ENCODE measurements around the gene NTM. TPM values are rescaled to one million over a fixed set of nuclear protein-coding genes. Genes with fewer than 3 reads are reported as not detected.

NTM gene
- total RNA-seq, 1 donor from 2014 or later, result 9.9 TPM

DNA sequence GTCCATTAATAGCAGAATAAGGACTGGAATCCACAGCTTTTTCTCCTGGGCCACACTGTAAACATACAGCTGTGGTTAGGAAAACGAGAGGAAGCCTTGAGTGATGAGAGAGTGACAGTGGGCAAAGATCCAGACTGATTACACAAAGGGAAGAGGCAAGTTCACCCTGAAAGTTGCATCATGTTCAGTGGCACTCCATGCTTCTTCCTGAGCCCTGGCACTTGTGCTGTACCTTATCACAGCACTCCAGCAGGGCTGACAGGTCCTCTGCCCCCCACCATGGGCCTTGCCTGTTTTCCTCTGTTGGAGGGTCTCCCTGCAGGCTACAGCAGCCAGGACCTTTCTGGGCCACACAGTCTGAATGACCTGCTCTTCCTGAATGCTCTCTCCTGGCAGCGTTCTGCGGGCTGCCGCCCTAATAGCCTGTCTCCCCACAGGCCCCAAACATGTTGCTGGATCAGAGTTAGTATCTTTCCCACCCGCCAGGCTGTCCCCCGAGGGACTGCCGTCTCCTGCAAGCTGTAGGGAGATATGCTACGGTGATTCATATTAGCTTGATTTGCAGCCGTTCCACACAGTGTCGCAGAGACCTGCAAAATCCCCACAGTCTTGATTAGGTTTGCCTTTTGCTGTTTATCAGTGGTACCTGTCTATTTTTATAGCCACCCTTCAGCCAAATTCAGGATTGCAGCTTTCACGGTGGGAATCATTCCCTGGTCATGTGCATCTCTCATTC is 60.2 kb downstream of the NTM start:
- H3K36me3 ChIP-seq (ENCODE audit: control insufficient read depth in 3 of 3, insufficient read depth in 3 of 3, low read length in 3 of 3), result no peaks in the 10 kb centered on the region
- H3K4me1 ChIP-seq (ENCODE audit: control insufficient read depth in 3 of 3, insufficient read depth in 3 of 3, low read length in 3 of 3), result no peaks in the 10 kb centered on the region
- no peak overlapping the region for H3K4me3 ChIP-seq (ENCODE audit: low read length in 3 of 3)
- no peaks in the 10 kb centered on the region for H3K27me3 ChIP-seq (ENCODE audit: control insufficient read depth in 3 of 3, insufficient read depth in 3 of 3, low read length in 3 of 3)
- no peak overlapping the region for H3K27ac ChIP-seq (ENCODE audit: low read depth, low read length)
- no peaks in the 10 kb centered on the region for H3K9me3 ChIP-seq (ENCODE audit: control insufficient read depth in 3 of 3, low read length in 3 of 3)
- no peak overlapping the region for H3K9ac ChIP-seq (ENCODE audit: low read depth in 1 of 3, low read length in 3 of 3)

DNA sequence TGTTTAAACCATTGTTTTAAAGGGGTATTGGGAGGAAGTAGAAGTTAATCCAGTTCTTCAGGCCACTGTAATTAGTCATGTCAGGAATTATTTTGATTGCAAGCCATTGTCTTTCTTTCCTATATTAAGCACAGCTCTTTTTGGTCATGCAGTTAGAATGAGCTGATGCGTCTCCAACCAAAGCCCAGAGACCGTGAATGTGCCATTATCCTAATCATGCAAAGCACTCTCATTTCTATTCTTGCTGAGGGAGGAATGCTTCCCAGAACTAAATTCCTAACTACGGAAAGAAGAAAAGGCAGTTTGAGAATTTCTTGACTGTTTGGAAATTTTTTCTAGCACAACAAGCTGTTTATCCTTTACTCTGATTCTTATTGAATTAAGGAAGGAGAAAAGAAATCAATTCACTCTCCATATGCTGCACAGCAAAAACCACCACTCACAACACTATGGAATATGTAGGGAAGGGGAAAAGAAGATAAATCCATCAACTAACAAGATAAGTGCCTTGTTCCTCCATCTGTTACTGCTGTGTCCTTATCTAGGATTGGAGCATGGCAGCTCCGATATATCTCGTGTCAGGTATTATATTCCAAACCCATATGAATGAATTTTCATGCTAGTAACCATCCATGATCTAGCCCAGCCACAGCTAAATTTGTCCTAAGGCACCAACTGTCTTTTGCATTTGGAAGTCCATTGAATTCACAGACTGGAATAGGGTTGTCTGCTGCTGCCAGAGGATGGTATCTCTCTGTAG is 70.8 kb downstream of the NTM start:
- no peaks in the 10 kb centered on the region for H3K36me3 ChIP-seq (ENCODE audit: control insufficient read depth in 3 of 3, insufficient read depth in 3 of 3, low read length in 3 of 3)
- H3K4me3 ChIP-seq (ENCODE audit: low read length in 3 of 3), result no peak overlapping the region
- H3K27ac ChIP-seq (ENCODE audit: low read depth, low read length), result no peak overlapping the region
- H3K9me3 ChIP-seq (ENCODE audit: control insufficient read depth in 3 of 3, low read length in 3 of 3), result peaks cover 0 to 2% (median 0%) of the 10 kb centered on the region in 3 donors
- no peaks in the 10 kb centered on the region for H3K4me1 ChIP-seq (ENCODE audit: control insufficient read depth in 3 of 3, insufficient read depth in 3 of 3, low read length in 3 of 3)
- H3K9ac ChIP-seq (ENCODE audit: low read depth in 1 of 3, low read length in 3 of 3), result no peak overlapping the region
- H3K27me3 ChIP-seq (ENCODE audit: control insufficient read depth in 3 of 3, insufficient read depth in 3 of 3, low read length in 3 of 3), result no peaks in the 10 kb centered on the region

DNA sequence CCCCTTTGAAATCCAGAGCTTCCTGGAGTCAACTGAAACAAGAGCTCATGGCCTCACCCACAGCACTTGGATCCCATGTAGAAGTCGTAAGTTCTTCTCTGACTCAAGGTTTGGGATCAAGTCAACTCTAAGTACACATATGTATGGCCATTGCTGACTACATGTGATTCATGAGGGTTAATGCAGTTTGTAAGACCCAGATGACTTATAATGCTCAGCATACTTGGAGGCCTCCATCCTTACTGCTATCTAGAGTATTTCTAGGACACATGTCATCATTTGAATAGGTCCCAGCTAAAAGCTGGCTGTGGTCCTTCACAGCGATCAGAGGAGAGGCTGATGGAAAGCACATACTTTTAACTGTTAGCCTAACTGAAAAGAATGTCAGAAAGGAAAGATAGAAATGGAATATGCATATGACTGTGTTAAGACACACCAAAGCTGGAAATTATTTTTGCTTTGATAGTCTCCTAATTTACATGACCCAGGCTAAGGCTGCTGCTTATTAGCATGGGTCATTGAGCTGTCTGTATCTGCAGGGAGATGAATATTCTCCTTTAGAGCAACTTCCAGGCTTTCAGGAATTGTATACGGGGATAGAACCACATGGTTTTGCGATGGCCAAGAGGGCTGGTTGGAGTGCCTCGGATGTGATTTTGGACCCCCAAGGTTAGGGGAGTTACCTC is 76.3 kb downstream of the NTM start:
- no peak overlapping the region for H3K27ac ChIP-seq (ENCODE audit: low read depth, low read length)
- no peaks in the 10 kb centered on the region for H3K36me3 ChIP-seq (ENCODE audit: control insufficient read depth in 3 of 3, insufficient read depth in 3 of 3, low read length in 3 of 3)
- H3K9ac ChIP-seq (ENCODE audit: low read depth in 1 of 3, low read length in 3 of 3), result no peak overlapping the region
- peaks cover 0 to 6% (median 3%) of the 10 kb centered on the region in 3 donors for H3K27me3 ChIP-seq (ENCODE audit: control insufficient read depth in 3 of 3, insufficient read depth in 3 of 3, low read length in 3 of 3)
- no peak overlapping the region for H3K4me3 ChIP-seq (ENCODE audit: low read length in 3 of 3)
- H3K9me3 ChIP-seq (ENCODE audit: control insufficient read depth in 3 of 3, low read length in 3 of 3), result no peaks in the 10 kb centered on the region
- H3K4me1 ChIP-seq (ENCODE audit: control insufficient read depth in 3 of 3, insufficient read depth in 3 of 3, low read length in 3 of 3), result no peaks in the 10 kb centered on the region

DNA sequence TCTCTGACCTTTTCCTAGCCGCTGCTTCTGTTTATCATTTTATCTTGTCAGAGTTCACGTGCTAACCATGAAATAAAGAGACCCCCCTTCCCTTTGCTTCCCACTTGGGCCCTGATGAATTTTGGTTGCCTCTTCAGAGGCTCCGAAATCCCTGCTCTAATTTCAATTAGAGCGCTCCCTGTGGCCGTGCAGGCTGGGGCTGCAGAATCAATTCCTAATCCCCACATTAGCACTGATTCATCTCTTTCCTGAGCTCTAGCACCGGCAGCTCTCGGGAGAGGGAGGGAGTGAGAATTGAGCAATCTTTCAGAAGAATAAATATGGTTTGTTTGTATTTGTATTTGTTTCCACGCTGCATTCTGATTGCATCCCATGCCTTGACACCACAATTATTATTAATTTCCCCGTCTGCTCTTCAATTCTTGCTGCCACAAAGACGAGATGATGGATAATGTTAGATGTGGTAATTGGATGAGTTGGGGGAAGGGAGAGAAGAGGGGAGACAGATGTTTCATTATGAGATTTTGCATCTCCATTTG is 76.9 kb downstream of the NTM start:
- Histone ChIP-seq H3K9ac (ENCODE audit: low read depth in 1 of 3, low read length in 3 of 3) (no peak overlapping the region), H3K4me1 (ENCODE audit: control insufficient read depth in 3 of 3, insufficient read depth in 3 of 3, low read length in 3 of 3) (no peaks in the 10 kb centered on the region), H3K27me3 (ENCODE audit: control insufficient read depth in 3 of 3, insufficient read depth in 3 of 3, low read length in 3 of 3) (peaks cover 0 to 6% (median 6%) of the 10 kb centered on the region in 3 donors), H3K9me3 (ENCODE audit: control insufficient read depth in 3 of 3, low read length in 3 of 3) (no peaks in the 10 kb centered on the region), H3K4me3 (ENCODE audit: low read length in 3 of 3) (no peak overlapping the region), H3K27ac (ENCODE audit: low read depth, low read length) (no peak overlapping the region), H3K36me3 (ENCODE audit: control insufficient read depth in 3 of 3, insufficient read depth in 3 of 3, low read length in 3 of 3) (no peaks in the 10 kb centered on the region)

DNA sequence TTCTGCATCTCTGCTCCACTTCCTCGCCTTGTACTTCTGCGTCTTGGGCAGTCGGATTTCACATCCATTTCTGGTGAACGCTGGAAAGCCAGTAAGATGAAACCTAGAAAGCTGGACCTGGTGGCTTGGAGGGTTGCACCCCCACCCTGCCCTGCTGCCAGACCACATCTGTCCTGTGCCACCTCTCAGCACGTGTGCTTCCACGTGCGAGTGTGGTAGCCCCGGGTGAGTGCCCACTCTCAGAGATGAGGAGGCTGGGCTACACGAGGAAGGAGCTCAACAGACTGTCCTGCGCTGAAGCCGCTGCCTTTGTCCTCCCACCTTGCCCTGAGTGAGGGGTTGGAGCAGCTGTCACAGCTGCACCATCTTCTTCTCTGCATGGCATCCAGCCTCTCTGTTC is 77.5 kb downstream of the NTM start:
- H3K27me3 ChIP-seq (ENCODE audit: control insufficient read depth in 3 of 3, insufficient read depth in 3 of 3, low read length in 3 of 3), result peaks cover 0 to 6% (median 6%) of the 10 kb centered on the region in 3 donors
- no peaks in the 10 kb centered on the region for H3K36me3 ChIP-seq (ENCODE audit: control insufficient read depth in 3 of 3, insufficient read depth in 3 of 3, low read length in 3 of 3)
- no peaks in the 10 kb centered on the region for H3K4me1 ChIP-seq (ENCODE audit: control insufficient read depth in 3 of 3, insufficient read depth in 3 of 3, low read length in 3 of 3)
- H3K9ac ChIP-seq (ENCODE audit: low read depth in 1 of 3, low read length in 3 of 3), result no peak overlapping the region
- H3K27ac ChIP-seq (ENCODE audit: low read depth, low read length), result no peak overlapping the region
- no peaks in the 10 kb centered on the region for H3K9me3 ChIP-seq (ENCODE audit: control insufficient read depth in 3 of 3, low read length in 3 of 3)
- no peak overlapping the region for H3K4me3 ChIP-seq (ENCODE audit: low read length in 3 of 3)

DNA sequence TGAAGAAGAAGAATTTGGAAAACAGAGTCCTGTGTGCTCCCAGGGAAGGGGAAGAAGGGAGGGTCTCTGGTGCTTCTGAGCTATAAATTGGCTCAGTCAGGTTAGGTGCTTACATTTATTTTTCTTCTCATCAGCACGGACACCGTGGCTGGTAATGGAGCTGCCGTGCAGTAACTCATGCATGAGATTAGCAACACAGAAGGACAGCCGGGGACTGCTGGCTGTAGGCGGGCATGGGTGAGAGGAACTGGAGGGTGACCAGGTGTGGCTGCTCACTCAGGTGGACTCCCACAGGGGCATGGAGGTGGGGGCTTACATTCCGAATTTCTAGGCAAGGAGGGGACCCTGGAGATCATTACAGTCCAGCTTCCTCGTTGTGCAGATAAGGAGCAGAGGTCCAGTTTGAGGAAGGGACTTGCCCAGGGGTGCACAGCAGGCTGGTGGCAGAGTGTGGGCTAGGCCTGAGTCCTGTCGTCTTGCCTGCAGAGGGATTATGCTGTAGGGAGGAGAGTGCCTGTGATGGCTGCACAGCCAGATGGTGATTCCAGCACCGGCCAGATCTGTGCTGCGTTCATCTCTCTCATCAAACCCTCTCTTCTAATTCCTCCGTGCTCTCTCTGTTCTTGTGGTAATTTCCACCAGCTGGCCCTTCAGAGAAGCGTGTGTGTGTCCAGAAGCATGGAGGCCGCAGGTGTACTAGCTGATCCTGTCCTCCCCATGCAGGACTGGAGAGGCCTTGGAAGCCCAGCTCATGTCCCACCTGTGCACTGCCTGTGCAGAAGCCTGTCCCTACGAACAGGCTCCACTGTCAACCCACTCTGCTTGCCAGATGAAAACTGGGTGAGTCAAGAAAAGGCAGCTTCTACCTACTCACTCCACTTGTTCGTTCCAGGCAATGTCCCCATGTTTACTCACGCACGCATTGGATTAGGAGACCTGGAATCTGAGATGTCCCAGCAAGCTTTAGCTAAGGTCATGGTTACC is 78.9 kb downstream of the NTM start:
- no peak overlapping the region for H3K27ac ChIP-seq (ENCODE audit: low read depth, low read length)
- no peak overlapping the region for H3K9ac ChIP-seq (ENCODE audit: low read depth in 1 of 3, low read length in 3 of 3)
- no peaks in the 10 kb centered on the region for H3K9me3 ChIP-seq (ENCODE audit: control insufficient read depth in 3 of 3, low read length in 3 of 3)
- no peaks in the 10 kb centered on the region for H3K36me3 ChIP-seq (ENCODE audit: control insufficient read depth in 3 of 3, insufficient read depth in 3 of 3, low read length in 3 of 3)
- H3K27me3 ChIP-seq (ENCODE audit: control insufficient read depth in 3 of 3, insufficient read depth in 3 of 3, low read length in 3 of 3), result peaks cover 0 to 6% (median 6%) of the 10 kb centered on the region in 3 donors
- no peak overlapping the region for H3K4me3 ChIP-seq (ENCODE audit: low read length in 3 of 3)
- no peaks in the 10 kb centered on the region for H3K4me1 ChIP-seq (ENCODE audit: control insufficient read depth in 3 of 3, insufficient read depth in 3 of 3, low read length in 3 of 3)

DNA sequence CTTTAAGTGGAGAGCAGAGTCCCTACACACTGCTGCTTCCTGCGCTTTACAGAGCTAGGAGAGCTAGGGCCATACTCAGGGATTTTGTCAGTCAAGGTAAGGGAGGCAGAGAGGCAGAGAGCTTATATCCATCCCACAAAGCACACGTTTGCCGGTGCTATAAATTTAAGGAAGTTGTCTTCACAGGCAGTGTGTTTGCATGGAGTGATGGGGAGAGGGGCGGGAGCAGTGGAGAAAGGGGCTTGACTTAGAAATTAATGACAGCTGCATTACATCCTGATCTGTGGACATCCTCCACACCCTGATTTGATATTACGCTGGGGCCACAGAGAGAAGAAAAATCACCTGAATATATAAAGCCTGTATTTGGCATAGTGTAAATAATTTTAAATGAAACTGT is 84.1 kb downstream of the NTM start:
- no peak overlapping the region for H3K9ac ChIP-seq (ENCODE audit: low read depth in 1 of 3, low read length in 3 of 3)
- no peak overlapping the region for H3K27ac ChIP-seq (ENCODE audit: low read depth, low read length)
- H3K9me3 ChIP-seq (ENCODE audit: control insufficient read depth in 3 of 3, low read length in 3 of 3), result no peaks in the 10 kb centered on the region
- no peaks in the 10 kb centered on the region for H3K36me3 ChIP-seq (ENCODE audit: control insufficient read depth in 3 of 3, insufficient read depth in 3 of 3, low read length in 3 of 3)
- no peaks in the 10 kb centered on the region for H3K4me1 ChIP-seq (ENCODE audit: control insufficient read depth in 3 of 3, insufficient read depth in 3 of 3, low read length in 3 of 3)
- H3K4me3 ChIP-seq (ENCODE audit: low read length in 3 of 3), result no peak overlapping the region
- H3K27me3 ChIP-seq (ENCODE audit: control insufficient read depth in 3 of 3, insufficient read depth in 3 of 3, low read length in 3 of 3), result peaks cover 0 to 2% (median 2%) of the 10 kb centered on the region in 3 donors

DNA sequence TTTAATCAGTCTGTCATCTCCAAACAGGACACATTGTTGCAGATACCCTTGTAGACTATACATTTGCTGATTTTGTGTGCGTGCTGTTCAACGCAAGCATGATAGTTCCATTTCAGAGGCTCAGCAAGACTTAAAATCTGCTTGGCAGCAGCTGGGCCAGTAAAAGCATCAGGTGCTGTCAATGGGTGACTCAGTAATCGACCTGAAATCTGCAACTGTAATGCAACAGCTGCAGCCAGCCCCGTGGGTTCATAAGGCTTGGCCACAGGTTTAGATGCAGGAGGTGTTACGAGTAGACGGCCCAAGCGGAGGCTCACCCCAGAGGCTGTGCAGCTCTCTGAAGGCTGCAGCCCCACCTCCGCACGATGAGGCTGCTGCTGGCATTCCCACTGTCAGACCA is 84.6 kb downstream of the NTM start:
- H3K27me3 ChIP-seq (ENCODE audit: control insufficient read depth in 3 of 3, insufficient read depth in 3 of 3, low read length in 3 of 3), result peaks cover 0 to 2% (median 0%) of the 10 kb centered on the region in 3 donors
- no peak overlapping the region for H3K9ac ChIP-seq (ENCODE audit: low read depth in 1 of 3, low read length in 3 of 3)
- H3K4me1 ChIP-seq (ENCODE audit: control insufficient read depth in 3 of 3, insufficient read depth in 3 of 3, low read length in 3 of 3), result no peaks in the 10 kb centered on the region
- no peak overlapping the region for H3K27ac ChIP-seq (ENCODE audit: low read depth, low read length)
- H3K4me3 ChIP-seq (ENCODE audit: low read length in 3 of 3), result no peak overlapping the region
- H3K9me3 ChIP-seq (ENCODE audit: control insufficient read depth in 3 of 3, low read length in 3 of 3), result no peaks in the 10 kb centered on the region
- H3K36me3 ChIP-seq (ENCODE audit: control insufficient read depth in 3 of 3, insufficient read depth in 3 of 3, low read length in 3 of 3), result no peaks in the 10 kb centered on the region
